Erythroblast (primary cell): ENCODE results near the gene ABCA13.
A peak's percentile ranks its signal among the peaks of the same experiment; 100 is the strongest.

Experiments
- DNase-seq, 2 experiments: peaks; one replicate each; lab custom pipeline; 2025; lab: John Stamatoyannopoulos, UW
- GATA1 ChIP-seq: IDR thresholded peaks from 2 replicates; pipeline ENCODE4 v1.6.1; 2011; ENCODE audit warnings: low read depth, mild to moderate bottlenecking, control low read depth, low read length, moderate library complexity
- POLR2A ChIP-seq: IDR thresholded peaks from 2 replicates; pipeline ENCODE4 v1.6.1; 2011; ENCODE audit warnings: mild to moderate bottlenecking, low read length

The ABCA13 gene

GRCh38 chr7:48154792-48155413 lies 16.4 kb upstream of the ABCA13 start:
- peak in 1 of 2 experiments; percentile 11 for DNase-seq
- TF ChIP-seq GATA1 = no peak
- TF ChIP-seq POLR2A = no peak

- no peak for DNase-seq
- no peak for TF ChIP-seq GATA1
- no peak for TF ChIP-seq POLR2A
These were observed 12.9 kb upstream of the ABCA13 start for GRCh38 chr7:48158404-48158803.

- DNase-seq = no peak
These were observed 9.7 kb upstream of the ABCA13 start for GRCh38 chr7:48161407-48162125.

GRCh38 chr7:48165157-48165556 lies 6.1 kb upstream of the ABCA13 start:
- no peak for DNase-seq
- no peak for TF ChIP-seq POLR2A
- no peak for TF ChIP-seq GATA1

More at GRCh38 chr7:48161407-48162125, 9.7 kb upstream of the ABCA13 start:
- no peak for TF ChIP-seq POLR2A
- no peak for TF ChIP-seq GATA1

- TF ChIP-seq GATA1 (no peak), POLR2A (no peak)
- DNase-seq = no peak
These were observed 3.1 kb upstream of the ABCA13 start for GRCh38 chr7:48168159-48168558.

- no peak for DNase-seq
- TF ChIP-seq POLR2A (no peak), GATA1 (no peak)
These were observed 752 bp upstream of the ABCA13 start for GRCh38 chr7:48170506-48170905.

GRCh38 chr7:48173313-48173712 lies 2.1 kb downstream of the ABCA13 start:
- TF ChIP-seq POLR2A (no peak), GATA1 (no peak)

GRCh38 chr7:48173756-48174382 lies 2.6 kb downstream of the ABCA13 start:
- TF ChIP-seq POLR2A (no peak), GATA1 (no peak)
- DNase-seq = no peak

More at GRCh38 chr7:48173313-48173712, 2.1 kb downstream of the ABCA13 start:
- DNase-seq = no peak

- TF ChIP-seq GATA1 (no peak), POLR2A (no peak)
- DNase-seq = no peak
These were observed 3.8 kb downstream of the ABCA13 start for GRCh38 chr7:48175019-48175418.

GRCh38 chr7:48176356-48176893 lies 5.2 kb downstream of the ABCA13 start:
- no peak for DNase-seq
- TF ChIP-seq GATA1 = no peak
- no peak for TF ChIP-seq POLR2A

GRCh38 chr7:48177271-48177670 lies 6.0 kb downstream of the ABCA13 start:
- DNase-seq = no peak
- TF ChIP-seq GATA1 (no peak), POLR2A (no peak)

- DNase-seq = no peak
- TF ChIP-seq POLR2A (no peak), GATA1 (no peak)
These were observed 8.3 kb downstream of the ABCA13 start for GRCh38 chr7:48179496-48180030.

- no peak for DNase-seq
- no peak for TF ChIP-seq POLR2A
- no peak for TF ChIP-seq GATA1
These were observed 9.7 kb downstream of the ABCA13 start for GRCh38 chr7:48180981-48181380.
